HL-60 (cell line): Measurements from ENCODE around the gene SLCO4A1.

Source experiments
- TF ChIP-seq, protein P1 (sequence below): IDR thresholded peaks from one replicate; pipeline ENCODE4 v1.5.1; 2011; ENCODE audit warnings: low read length, control low read depth, inconsistent platforms; ENCODE audit not compliant: insufficient read depth
- TF ChIP-seq, protein P2 (sequence below): IDR thresholded peaks from 2 replicates; pipeline ENCODE4 v1.6.1; 2012; ENCODE audit warnings: low read depth; ENCODE audit not compliant: insufficient replicate concordance

- TF ChIP-seq, protein P1, sequence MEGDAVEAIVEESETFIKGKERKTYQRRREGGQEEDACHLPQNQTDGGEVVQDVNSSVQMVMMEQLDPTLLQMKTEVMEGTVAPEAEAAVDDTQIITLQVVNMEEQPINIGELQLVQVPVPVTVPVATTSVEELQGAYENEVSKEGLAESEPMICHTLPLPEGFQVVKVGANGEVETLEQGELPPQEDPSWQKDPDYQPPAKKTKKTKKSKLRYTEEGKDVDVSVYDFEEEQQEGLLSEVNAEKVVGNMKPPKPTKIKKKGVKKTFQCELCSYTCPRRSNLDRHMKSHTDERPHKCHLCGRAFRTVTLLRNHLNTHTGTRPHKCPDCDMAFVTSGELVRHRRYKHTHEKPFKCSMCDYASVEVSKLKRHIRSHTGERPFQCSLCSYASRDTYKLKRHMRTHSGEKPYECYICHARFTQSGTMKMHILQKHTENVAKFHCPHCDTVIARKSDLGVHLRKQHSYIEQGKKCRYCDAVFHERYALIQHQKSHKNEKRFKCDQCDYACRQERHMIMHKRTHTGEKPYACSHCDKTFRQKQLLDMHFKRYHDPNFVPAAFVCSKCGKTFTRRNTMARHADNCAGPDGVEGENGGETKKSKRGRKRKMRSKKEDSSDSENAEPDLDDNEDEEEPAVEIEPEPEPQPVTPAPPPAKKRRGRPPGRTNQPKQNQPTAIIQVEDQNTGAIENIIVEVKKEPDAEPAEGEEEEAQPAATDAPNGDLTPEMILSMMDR, result no peak
- TF ChIP-seq, protein P2, sequence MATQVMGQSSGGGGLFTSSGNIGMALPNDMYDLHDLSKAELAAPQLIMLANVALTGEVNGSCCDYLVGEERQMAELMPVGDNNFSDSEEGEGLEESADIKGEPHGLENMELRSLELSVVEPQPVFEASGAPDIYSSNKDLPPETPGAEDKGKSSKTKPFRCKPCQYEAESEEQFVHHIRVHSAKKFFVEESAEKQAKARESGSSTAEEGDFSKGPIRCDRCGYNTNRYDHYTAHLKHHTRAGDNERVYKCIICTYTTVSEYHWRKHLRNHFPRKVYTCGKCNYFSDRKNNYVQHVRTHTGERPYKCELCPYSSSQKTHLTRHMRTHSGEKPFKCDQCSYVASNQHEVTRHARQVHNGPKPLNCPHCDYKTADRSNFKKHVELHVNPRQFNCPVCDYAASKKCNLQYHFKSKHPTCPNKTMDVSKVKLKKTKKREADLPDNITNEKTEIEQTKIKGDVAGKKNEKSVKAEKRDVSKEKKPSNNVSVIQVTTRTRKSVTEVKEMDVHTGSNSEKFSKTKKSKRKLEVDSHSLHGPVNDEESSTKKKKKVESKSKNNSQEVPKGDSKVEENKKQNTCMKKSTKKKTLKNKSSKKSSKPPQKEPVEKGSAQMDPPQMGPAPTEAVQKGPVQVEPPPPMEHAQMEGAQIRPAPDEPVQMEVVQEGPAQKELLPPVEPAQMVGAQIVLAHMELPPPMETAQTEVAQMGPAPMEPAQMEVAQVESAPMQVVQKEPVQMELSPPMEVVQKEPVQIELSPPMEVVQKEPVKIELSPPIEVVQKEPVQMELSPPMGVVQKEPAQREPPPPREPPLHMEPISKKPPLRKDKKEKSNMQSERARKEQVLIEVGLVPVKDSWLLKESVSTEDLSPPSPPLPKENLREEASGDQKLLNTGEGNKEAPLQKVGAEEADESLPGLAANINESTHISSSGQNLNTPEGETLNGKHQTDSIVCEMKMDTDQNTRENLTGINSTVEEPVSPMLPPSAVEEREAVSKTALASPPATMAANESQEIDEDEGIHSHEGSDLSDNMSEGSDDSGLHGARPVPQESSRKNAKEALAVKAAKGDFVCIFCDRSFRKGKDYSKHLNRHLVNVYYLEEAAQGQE, result no peak
These were observed 46.8 kb upstream of the SLCO4A1 start for GRCh38 chr20:62595491-62595890.
